Measurements from ENCODE around the gene HP.
"Not testable (repeated sequence)": the region's sequence is repeated elsewhere in the genome, so short reads cannot be mapped to it uniquely, and the experiment has no call there.

Gene HP

GRCh38 chr16:72068930-72069329 is 14.6 kb downstream of the HP start:
- H3K27me3 ChIP-seq (ENCODE audit: insufficient read depth, poor library complexity, severe bottlenecking) = no peaks in the 10 kb centered on the region
- TF ChIP-seq SPI1 (IDR thresholded peaks at IDR 0.05; ENCODE audit: borderline replicate concordance, low read depth) (no peak), CTCF (IDR thresholded peaks at IDR 0.05; ENCODE audit: insufficient read depth, low read length) (no peak), GABPA (IDR thresholded peaks at IDR 0.05; ENCODE audit: low read depth) (no peak), POLR2AphosphoS5 (IDR thresholded peaks at IDR 0.05; ENCODE audit: low read depth) (no peak), REST (IDR thresholded peaks at IDR 0.05; ENCODE audit: insufficient replicate concordance, low read depth) (no peak)
- DNase-seq (ENCODE audit: low read depth in 1 of 2, low spot score in 1 of 2) = no peak
- H3K27ac ChIP-seq (replicated peaks) = no peak overlapping the region
- H3K4me3 ChIP-seq (replicated peaks; ENCODE audit: insufficient read depth, low read length) = no peak overlapping the region

GRCh38 chr16:72072514-72073342 is 18.4 kb downstream of the HP start:
- no peak overlapping the region for H3K27ac ChIP-seq (replicated peaks)
- TF ChIP-seq POLR2AphosphoS5 (IDR thresholded peaks at IDR 0.05; ENCODE audit: low read depth) = no peak
- no peak for TF ChIP-seq SPI1 (IDR thresholded peaks at IDR 0.05; ENCODE audit: borderline replicate concordance, low read depth)
- TF ChIP-seq REST (IDR thresholded peaks at IDR 0.05; ENCODE audit: insufficient replicate concordance, low read depth) = no peak
- no peak for TF ChIP-seq CTCF (IDR thresholded peaks at IDR 0.05; ENCODE audit: insufficient read depth, low read length)
- no peak for TF ChIP-seq GABPA (IDR thresholded peaks at IDR 0.05; ENCODE audit: low read depth)
- no peak for DNase-seq (ENCODE audit: low read depth in 1 of 2, low spot score in 1 of 2)

GRCh38 chr16:72073560-72074230 is 19.4 kb downstream of the HP start:
- H3K27me3 ChIP-seq (ENCODE audit: insufficient read depth, poor library complexity, severe bottlenecking) = no peaks in the 10 kb centered on the region
- DNase-seq (ENCODE audit: low read depth in 1 of 2, low spot score in 1 of 2) = no peak
- H3K27ac ChIP-seq (replicated peaks) = no peak overlapping the region
- no peak overlapping the region for H3K4me3 ChIP-seq (replicated peaks; ENCODE audit: insufficient read depth, low read length)
- TF ChIP-seq CTCF (IDR thresholded peaks at IDR 0.05; ENCODE audit: insufficient read depth, low read length) (no peak), SPI1 (IDR thresholded peaks at IDR 0.05; ENCODE audit: borderline replicate concordance, low read depth) (no peak), REST (IDR thresholded peaks at IDR 0.05; ENCODE audit: insufficient replicate concordance, low read depth) (no peak), POLR2AphosphoS5 (IDR thresholded peaks at IDR 0.05; ENCODE audit: low read depth) (no peak), GABPA (IDR thresholded peaks at IDR 0.05; ENCODE audit: low read depth) (no peak)

More at GRCh38 chr16:72072514-72073342, 18.4 kb downstream of the HP start:
- no peak overlapping the region for H3K4me3 ChIP-seq (replicated peaks; ENCODE audit: insufficient read depth, low read length)
- H3K27me3 ChIP-seq (ENCODE audit: insufficient read depth, poor library complexity, severe bottlenecking) = no peaks in the 10 kb centered on the region

- not testable (repeated sequence) for H3K27ac ChIP-seq (replicated peaks); DNase-seq (ENCODE audit: low read depth in 1 of 2, low spot score in 1 of 2); H3K4me3 ChIP-seq (replicated peaks; ENCODE audit: insufficient read depth, low read length); H3K27me3 ChIP-seq (ENCODE audit: insufficient read depth, poor library complexity, severe bottlenecking)
Measured at GRCh38 chr16:72075067-72075466, 20.8 kb downstream of the HP start.

GRCh38 chr16:72076991-72077706 is 22.8 kb downstream of the HP start:
- not testable (repeated sequence) for H3K27ac ChIP-seq (replicated peaks); H3K4me3 ChIP-seq (replicated peaks; ENCODE audit: insufficient read depth, low read length); H3K27me3 ChIP-seq (ENCODE audit: insufficient read depth, poor library complexity, severe bottlenecking); DNase-seq (ENCODE audit: low read depth in 1 of 2, low spot score in 1 of 2)

All from HL-60 (cell line).